Measurements from ENCODE around the gene PLA2G10. TPM values are rescaled to one million over a fixed set of nuclear protein-coding genes. Genes with fewer than 3 reads are reported as not detected.
"Not testable (repeated sequence)": the region's sequence is repeated elsewhere in the genome, so short reads cannot be mapped to it uniquely, and the experiment has no call there.

Gene PLA2G10
- total RNA-seq = not detected

DNA sequence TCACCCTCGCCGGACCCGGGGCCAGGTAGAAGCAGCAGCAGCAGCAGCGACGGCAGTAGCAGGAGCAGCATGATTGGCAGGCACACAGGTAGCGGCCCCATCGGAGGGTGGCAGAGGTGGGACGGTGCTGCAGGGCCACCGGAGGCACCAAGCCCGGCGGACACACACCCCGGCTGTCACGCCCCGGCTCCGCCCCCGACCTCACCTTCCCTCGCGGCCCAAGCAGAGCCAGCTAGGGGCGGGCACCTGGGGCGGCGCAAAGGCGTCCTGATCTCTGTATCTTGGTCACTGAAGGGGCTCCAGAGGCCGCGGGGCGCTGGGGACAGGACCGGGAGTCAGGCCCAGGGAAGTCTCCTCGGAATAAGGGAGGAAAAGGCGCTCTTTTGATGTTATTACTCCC, at the start of gene PLA2G10:
Gene PLA2G10 (minus strand): TSS at position 180 of the 400 bp plus-strand sequence. CDS start 79 bp downstream, at position 101.
- H3K27ac ChIP-seq = not testable (repeated sequence)

DNA sequence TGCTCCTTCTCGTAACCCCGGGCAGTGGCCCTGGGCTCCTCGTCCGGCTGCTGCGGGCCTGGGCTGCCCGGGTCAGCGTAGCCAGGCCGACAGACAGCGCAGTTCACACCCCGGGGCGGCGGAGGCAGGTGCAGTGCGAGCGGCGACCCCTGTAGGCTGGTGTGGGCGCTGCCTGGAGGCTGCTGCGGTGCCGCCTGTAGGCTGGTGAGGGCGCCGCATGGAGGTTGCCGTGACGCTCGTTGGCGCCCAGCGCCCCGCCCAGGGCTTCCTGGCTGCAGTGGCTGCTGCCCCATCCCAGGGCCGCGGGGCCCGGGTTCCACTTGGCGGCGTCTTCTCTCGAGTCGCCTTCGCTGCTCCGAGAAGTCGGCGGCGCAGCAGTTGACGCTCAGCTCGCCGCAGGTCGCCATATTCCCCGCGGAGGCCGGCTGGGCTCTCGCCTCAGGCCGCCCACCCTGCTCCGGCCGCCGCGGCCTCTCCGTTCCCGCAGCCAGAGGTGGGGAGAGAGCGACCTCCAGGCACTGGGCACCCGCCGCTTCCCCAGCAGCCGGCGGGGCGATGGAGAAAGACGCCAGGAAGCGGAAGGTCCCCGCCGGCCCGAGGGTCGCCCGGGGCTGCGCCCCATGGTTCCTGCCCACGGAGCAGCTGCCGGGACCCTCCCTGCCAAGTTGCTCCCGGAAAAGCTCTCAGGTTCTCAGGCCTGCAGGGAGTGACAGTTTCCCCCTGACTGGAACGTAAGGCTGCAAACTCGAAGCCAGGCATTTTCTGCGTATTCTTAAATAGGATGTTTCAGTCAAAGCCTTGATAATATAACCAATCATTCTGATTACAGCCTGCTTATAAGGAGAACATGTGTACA, 48.4 kb upstream of the PLA2G10 start, which contains the start of gene NPIPA2:
Gene NPIPA2 (plus strand): TSS at position 261 of the 856 bp plus-strand sequence. CDS start 5,533 bp downstream, outside the sequence.
- in situ Hi-C loops (cut with MboI; ENCODE audit: low sequenced_read_pairs in 4 of 4); H3K9me3 ChIP-seq; H3K4me1 ChIP-seq; DNase-seq; H3K36me3 ChIP-seq; H3K27ac ChIP-seq; intact Hi-C loops (cut with DNase I; ENCODE audit: low total_unique reads); H3K27me3 ChIP-seq; H3K4me3 ChIP-seq: not testable (repeated sequence)
- peak; percentile 76 to 87 for ATAC-seq

More for the DNA sequence above, at the start of gene PLA2G10:
- ATAC-seq; H3K4me3 ChIP-seq; H3K27me3 ChIP-seq; intact Hi-C loops (cut with DNase I; ENCODE audit: low total_unique reads); H3K36me3 ChIP-seq; DNase-seq; H3K4me1 ChIP-seq; in situ Hi-C loops (cut with MboI; ENCODE audit: low sequenced_read_pairs in 4 of 4); H3K9me3 ChIP-seq: not testable (repeated sequence)

DNA sequence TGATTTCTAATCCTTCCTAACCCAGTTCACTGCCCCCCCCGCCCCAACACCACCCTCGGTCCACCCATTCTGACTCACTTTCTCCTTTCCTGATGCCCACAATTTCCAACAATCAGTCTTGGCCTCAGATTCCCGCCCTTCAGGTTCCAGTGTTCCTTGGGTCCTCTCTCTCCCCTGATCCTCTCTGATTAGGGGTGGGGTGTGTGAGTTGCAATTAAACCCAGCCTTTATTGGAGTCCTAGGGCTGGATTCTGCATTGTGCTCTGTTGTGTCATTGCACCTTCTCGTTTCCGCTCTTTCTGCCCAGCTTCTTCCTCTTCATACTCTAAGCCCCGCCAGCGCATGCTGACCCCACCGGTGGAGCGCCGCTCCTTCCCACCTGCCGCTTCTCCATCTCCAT, 47.7 kb upstream of the PLA2G10 start:
- H3K4me3 ChIP-seq; intact Hi-C loops (cut with DNase I; ENCODE audit: low total_unique reads); H3K9me3 ChIP-seq; in situ Hi-C loops (cut with MboI; ENCODE audit: low sequenced_read_pairs in 4 of 4); DNase-seq; H3K4me1 ChIP-seq; H3K27me3 ChIP-seq; H3K27ac ChIP-seq; H3K36me3 ChIP-seq: not testable (repeated sequence)
- ATAC-seq = peak in 1 of 2 donors; percentile 23

DNA sequence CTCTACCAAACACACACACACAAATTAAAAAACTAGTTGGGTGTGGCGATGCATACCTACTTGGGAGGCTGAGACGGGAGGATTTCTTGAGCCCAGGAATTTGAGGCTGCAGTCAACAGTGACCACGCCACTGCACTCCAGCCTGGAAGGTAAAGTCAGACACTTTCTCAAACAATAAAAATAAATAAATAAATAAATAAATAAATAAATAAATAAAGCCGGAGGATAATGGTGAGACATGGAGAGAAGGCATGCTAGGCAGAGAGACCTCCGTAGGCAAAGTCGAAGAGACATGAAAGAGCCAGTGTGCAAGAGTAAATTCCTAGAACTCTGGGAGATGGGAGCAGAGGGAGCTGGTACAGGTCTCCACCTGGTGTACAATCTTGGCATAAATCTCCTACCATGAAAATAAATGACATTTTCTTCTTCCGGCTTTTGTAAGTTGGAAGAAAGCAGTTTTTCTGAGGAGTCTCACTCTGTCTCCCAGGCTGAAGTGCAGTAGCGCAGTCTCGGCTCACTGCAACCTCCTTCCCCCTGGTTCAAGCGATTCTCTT, 46.8 kb upstream of the PLA2G10 start:
- H3K9me3 ChIP-seq; H3K4me1 ChIP-seq; in situ Hi-C loops (cut with MboI; ENCODE audit: low sequenced_read_pairs in 4 of 4); H3K27ac ChIP-seq; DNase-seq; ATAC-seq; intact Hi-C loops (cut with DNase I; ENCODE audit: low total_unique reads); H3K4me3 ChIP-seq; H3K27me3 ChIP-seq; H3K36me3 ChIP-seq: not testable (repeated sequence)

GRCh38 chr16:14733233-14733632, 39.1 kb upstream of the PLA2G10 start:
- in situ Hi-C loops (cut with MboI; ENCODE audit: low sequenced_read_pairs in 4 of 4); intact Hi-C loops (cut with DNase I; ENCODE audit: low total_unique reads): not testable (repeated sequence)

DNA sequence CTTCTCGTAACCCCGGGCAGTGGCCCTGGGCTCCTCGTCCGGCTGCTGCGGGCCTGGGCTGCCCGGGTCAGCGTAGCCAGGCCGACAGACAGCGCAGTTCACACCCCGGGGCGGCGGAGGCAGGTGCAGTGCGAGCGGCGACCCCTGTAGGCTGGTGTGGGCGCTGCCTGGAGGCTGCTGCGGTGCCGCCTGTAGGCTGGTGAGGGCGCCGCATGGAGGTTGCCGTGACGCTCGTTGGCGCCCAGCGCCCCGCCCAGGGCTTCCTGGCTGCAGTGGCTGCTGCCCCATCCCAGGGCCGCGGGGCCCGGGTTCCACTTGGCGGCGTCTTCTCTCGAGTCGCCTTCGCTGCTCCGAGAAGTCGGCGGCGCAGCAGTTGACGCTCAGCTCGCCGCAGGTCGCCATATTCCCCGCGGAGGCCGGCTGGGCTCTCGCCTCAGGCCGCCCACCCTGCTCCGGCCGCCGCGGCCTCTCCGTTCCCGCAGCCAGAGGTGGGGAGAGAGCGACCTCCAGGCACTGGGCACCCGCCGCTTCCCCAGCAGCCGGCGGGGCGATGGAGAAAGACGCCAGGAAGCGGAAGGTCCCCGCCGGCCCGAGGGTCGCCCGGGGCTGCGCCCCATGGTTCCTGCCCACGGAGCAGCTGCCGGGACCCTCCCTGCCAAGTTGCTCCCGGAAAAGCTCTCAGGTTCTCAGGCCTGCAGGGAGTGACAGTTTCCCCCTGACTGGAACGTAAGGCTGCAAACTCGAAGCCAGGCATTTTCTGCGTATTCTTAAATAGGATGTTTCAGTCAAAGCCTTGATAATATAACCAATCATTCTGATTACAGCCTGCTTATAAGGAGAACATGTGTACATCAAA, 9.3 kb upstream of the PLA2G10 start, which contains the start of gene NPIPA3:
Gene NPIPA3 (plus strand): TSS at position 256 of the 856 bp plus-strand sequence. CDS start 5,533 bp downstream, outside the sequence.
- DNase-seq; H3K27me3 ChIP-seq; H3K27ac ChIP-seq; H3K9me3 ChIP-seq; in situ Hi-C loops (cut with MboI; ENCODE audit: low sequenced_read_pairs in 4 of 4); H3K4me3 ChIP-seq; H3K4me1 ChIP-seq; intact Hi-C loops (cut with DNase I; ENCODE audit: low total_unique reads); H3K36me3 ChIP-seq: not testable (repeated sequence)
- peak; percentile 82 to 85 for ATAC-seq

More at GRCh38 chr16:14733233-14733632, 39.1 kb upstream of the PLA2G10 start:
- not testable (repeated sequence) for H3K4me3 ChIP-seq, ATAC-seq, H3K27ac ChIP-seq, DNase-seq, H3K27me3 ChIP-seq, H3K36me3 ChIP-seq, H3K4me1 ChIP-seq, H3K9me3 ChIP-seq

DNA sequence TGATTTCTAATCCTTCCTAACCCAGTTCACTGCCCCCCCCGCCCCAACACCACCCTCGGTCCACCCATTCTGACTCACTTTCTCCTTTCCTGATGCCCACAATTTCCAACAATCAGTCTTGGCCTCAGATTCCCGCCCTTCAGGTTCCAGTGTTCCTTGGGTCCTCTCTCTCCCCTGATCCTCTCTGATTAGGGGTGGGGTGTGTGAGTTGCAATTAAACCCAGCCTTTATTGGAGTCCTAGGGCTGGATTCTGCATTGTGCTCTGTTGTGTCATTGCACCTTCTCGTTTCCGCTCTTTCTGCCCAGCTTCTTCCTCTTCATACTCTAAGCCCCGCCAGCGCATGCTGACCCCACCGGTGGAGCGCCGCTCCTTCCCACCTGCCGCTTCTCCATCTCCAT, 8.6 kb upstream of the PLA2G10 start:
- H3K9me3 ChIP-seq; H3K27me3 ChIP-seq; H3K27ac ChIP-seq; H3K36me3 ChIP-seq; DNase-seq; H3K4me3 ChIP-seq; intact Hi-C loops (cut with DNase I; ENCODE audit: low total_unique reads); in situ Hi-C loops (cut with MboI; ENCODE audit: low sequenced_read_pairs in 4 of 4); H3K4me1 ChIP-seq; ATAC-seq: not testable (repeated sequence)

- H3K36me3 ChIP-seq; H3K9me3 ChIP-seq; H3K27ac ChIP-seq; ATAC-seq; intact Hi-C loops (cut with DNase I; ENCODE audit: low total_unique reads); H3K4me3 ChIP-seq; DNase-seq; H3K4me1 ChIP-seq; in situ Hi-C loops (cut with MboI; ENCODE audit: low sequenced_read_pairs in 4 of 4); H3K27me3 ChIP-seq: not testable (repeated sequence)
These were observed 7.8 kb upstream of the PLA2G10 start for GRCh38 chr16:14701859-14702258.

- H3K4me1 ChIP-seq; H3K9me3 ChIP-seq; H3K27ac ChIP-seq; H3K36me3 ChIP-seq; H3K27me3 ChIP-seq; ATAC-seq; DNase-seq; H3K4me3 ChIP-seq; in situ Hi-C loops (cut with MboI; ENCODE audit: low sequenced_read_pairs in 4 of 4); intact Hi-C loops (cut with DNase I; ENCODE audit: low total_unique reads): not testable (repeated sequence)
These were observed 8.0 kb downstream of the PLA2G10 start for GRCh38 chr16:14685870-14686793.

Data from gastrocnemius medialis (tissue), 4 donors.